Testis (tissue), 2 donors: ENCODE results near the gene PRKG2.

Experiments used
- CTCF ChIP-seq, 3 experiments: fragments of 450-650 bp in 2 of 3; fragments of 200-600 bp in 1 of 3; sonication (generic) in 1 of 3; IDR thresholded peaks; one replicate each; pipeline ENCODE4 v1.5.1; 2016 to 2019; ENCODE audit warnings: antibody characterized with exemption in 3 of 3, mild to moderate bottlenecking in 2 of 3, moderate library complexity in 1 of 3
- POLR2A ChIP-seq: fragments of 450-650 bp; IDR thresholded peaks from one replicate; pipeline ENCODE4 v1.6.1; 2017; ENCODE audit warnings: antibody characterized with exemption, mild to moderate bottlenecking, moderate library complexity

- TF ChIP-seq CTCF (IDR thresholded peaks at IDR 0.05) (no peak), POLR2A (no peak)
Measured at GRCh38 chr4:81214881-81215868, at the start of gene PRKG2.
